ENCODE measurements around the gene CYP4A22.
"Not testable (repeated sequence)": the region's sequence is repeated elsewhere in the genome, so short reads cannot be mapped to it uniquely, and the experiment has no call there.

The CYP4A22 gene

DNA sequence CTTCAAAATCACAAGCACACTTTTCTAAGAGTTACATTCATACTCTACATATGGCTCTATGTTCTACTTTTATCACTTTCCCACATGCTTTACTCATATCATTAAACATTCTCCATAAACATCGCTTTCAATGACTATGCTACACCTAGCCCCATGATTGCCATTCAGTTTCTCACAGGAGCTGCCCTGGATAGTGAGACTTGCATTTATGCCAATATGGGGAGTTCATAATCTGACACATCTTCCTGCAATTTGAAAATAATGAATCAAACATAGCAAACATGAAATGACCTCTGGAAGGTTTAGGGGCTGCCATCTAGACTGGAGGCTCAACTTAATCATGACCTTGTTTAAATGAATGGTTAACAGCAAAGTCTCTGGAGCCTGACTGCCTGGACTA is 9.0 kb upstream of the CYP4A22 start:
- no peak for DNase-seq (ENCODE audit: low read depth)
- H3K4me3 ChIP-seq (ENCODE audit: low read depth, low read length), result no peak overlapping the region
- no peak for TF ChIP-seq CTCF (IDR thresholded peaks at IDR 0.05; ENCODE audit: low read depth, low read length, missing control alignments)

DNA sequence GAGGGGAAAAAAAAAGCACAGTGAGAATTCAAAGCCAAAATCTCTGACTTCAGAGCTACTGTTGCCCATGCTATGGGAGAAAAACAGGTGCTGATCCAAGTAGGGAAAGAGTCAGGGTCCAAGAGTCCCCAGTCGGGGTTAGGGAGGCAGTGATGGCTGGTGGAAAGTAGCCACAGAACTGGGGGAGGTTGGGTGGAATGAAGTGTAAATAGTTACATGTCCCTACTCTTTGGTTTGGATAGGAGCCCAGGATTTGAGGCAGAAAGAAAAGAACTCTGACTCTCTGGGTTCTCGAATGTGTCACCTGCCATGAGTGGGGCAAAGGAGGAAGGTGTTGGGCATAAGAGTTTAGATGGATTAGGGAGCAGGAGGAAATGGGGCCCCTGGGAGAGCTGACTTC is 8.4 kb upstream of the CYP4A22 start:
- H3K4me3 ChIP-seq (ENCODE audit: low read depth, low read length); DNase-seq (ENCODE audit: low read depth): not testable (repeated sequence)

GRCh38 chr1:47129489-47130230 is 7.6 kb upstream of the CYP4A22 start:
- not testable (repeated sequence) for DNase-seq (ENCODE audit: low read depth); H3K4me3 ChIP-seq (ENCODE audit: low read depth, low read length)

DNA sequence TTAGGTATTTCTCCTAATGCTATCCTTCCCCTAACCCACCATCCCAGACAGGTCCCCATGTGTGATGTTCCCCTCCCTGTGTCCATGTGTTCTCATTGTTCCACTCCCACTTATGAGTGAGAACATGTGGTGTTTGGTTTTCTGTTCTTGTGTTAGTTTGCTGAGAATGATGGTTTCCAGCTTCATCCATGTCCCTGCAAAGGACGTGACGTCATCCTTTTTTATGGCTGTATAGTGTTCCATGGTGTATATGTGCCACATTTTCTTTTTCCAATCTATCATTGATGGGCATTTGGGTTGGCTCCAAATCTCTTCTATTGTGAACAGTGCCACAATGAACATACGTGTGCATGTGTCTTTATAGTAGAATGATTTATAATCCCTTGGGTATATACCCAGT is 4.6 kb upstream of the CYP4A22 start:
- DNase-seq (ENCODE audit: low read depth); H3K4me3 ChIP-seq (ENCODE audit: low read depth, low read length): not testable (repeated sequence)

DNA sequence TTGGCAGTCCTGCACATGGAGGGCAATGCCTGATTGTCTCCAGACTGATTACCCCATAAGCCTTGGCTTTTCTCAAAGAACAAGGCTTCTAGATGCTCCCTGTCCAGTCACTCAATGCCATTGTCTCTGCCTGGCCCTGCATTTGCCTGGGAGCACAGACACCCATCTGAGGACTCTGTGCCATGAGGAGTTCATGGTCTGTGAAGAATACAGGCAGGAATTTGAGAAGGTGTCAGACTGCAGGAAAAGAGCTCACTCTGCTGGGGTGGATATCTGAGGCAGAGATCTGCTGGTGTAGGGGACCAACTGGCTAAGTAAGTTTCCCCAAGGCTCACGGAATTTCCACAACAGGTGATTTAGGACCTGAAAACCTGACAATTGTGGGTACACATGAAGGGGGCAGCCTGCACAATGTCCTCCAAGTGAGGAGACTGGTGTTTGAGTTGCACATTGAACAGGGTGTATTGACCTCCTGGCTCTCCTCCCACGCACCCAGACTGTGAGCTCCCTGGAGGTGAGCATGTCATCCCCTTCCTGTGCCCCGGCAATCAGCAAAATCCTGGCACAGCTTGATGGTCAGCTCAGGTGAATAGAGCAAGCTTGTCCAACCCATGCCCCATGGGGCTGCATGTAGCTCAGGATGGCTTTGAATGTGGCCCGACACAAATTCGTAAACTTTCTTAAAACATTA is 829 bp downstream of the CYP4A22 start:
- TF ChIP-seq CTCF (IDR thresholded peaks at IDR 0.05; ENCODE audit: low read depth, low read length, missing control alignments), result no peak
- H3K4me3 ChIP-seq (ENCODE audit: low read depth, low read length), result no peak overlapping the region
- DNase-seq (ENCODE audit: low read depth), result no peak

- not testable (repeated sequence) for H3K4me3 ChIP-seq (ENCODE audit: low read depth, low read length); DNase-seq (ENCODE audit: low read depth)
Observed at GRCh38 chr1:47140358-47140757, 3.1 kb downstream of the CYP4A22 start.

- TF ChIP-seq CTCF (IDR thresholded peaks at IDR 0.05; ENCODE audit: low read depth, low read length, missing control alignments), result peak; percentile 32
- not testable (repeated sequence) for DNase-seq (ENCODE audit: low read depth); H3K4me3 ChIP-seq (ENCODE audit: low read depth, low read length)
Observed at GRCh38 chr1:47143654-47144053, 6.4 kb downstream of the CYP4A22 start.

- DNase-seq (ENCODE audit: low read depth), result not testable (repeated sequence)
Observed at GRCh38 chr1:47146495-47146894, 9.3 kb downstream of the CYP4A22 start.

DNA sequence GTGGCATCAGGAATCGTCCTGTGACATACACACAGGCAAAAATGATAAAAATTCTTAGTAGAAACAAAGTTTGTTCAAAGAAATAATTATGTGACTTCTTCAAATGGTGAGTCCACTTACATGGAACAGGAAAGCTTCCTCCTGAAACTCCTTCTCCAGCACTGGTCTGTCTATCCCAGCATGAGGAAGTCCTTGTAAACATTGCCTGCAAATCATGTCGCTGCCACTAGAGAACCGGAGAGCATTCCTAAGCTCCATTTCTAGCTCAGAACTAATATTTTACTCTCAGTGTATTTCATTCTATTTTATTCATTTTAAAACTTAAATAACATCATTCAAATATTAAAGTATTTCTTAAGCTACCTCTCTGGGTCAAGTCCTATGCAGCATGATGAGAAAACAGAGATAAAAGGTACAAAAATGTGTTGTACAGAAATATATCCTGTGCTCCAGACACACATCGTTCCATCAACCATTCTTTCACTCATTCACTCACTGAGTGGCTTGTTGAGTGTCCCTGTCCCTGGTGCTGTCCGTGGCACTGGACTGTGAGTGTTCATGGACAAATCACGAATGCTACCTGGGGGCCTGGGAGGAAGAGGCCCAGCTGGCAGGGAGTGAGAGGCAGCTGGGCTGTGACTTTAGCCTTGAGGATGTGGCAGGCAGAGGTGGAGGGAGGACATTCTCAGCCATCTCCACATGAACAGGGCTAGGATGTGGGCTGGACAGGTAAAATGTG is 10.0 kb downstream of the CYP4A22 start:
- no peak for TF ChIP-seq CTCF (IDR thresholded peaks at IDR 0.05; ENCODE audit: low read depth, low read length, missing control alignments)
- no peak overlapping the region for H3K4me3 ChIP-seq (ENCODE audit: low read depth, low read length)
- DNase-seq (ENCODE audit: low read depth), result no peak

More at GRCh38 chr1:47146495-47146894, 9.3 kb downstream of the CYP4A22 start:
- H3K4me3 ChIP-seq (ENCODE audit: low read depth, low read length), result not testable (repeated sequence)

DNA sequence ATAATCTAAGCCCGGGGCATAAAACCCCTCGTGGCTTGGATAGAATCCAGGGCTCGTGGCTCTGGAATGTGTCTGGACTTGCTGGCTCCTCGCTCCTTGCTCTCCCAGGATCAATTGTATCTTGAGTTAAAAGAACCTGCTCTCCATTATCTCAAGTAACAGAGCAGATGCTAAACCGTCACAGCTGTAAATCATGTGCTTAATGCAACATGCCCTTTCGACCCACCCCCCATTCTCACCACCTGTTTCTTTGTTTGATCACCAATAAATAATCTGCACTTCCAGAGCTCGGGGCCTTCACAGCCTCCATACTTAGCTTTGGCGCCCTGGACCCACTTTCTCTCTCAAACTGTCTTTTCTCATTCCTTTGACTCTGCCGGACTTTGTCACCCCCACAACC is 11.9 kb downstream of the CYP4A22 start:
- not testable (repeated sequence) for H3K4me3 ChIP-seq (ENCODE audit: low read depth, low read length); DNase-seq (ENCODE audit: low read depth)

DNA sequence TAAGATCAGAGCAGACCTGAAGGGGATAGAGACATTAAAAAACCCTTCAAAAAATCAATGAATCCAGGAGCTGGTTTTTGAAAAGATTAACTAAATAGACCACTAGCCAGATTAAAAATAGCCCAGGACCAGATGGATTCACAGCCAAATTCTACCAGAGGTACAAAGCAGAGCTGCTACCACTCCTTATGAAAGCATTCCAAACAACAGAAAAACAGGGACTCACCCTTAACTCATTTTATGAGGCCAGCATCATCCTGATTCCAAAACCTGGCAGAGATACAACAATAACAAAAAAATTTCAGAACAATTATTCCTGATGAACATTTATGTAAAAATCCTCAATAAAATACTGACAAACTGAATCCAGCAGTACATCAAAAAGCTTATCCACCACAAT is 19.2 kb downstream of the CYP4A22 start:
- H3K4me3 ChIP-seq (ENCODE audit: low read depth, low read length); DNase-seq (ENCODE audit: low read depth): not testable (repeated sequence)

DNA sequence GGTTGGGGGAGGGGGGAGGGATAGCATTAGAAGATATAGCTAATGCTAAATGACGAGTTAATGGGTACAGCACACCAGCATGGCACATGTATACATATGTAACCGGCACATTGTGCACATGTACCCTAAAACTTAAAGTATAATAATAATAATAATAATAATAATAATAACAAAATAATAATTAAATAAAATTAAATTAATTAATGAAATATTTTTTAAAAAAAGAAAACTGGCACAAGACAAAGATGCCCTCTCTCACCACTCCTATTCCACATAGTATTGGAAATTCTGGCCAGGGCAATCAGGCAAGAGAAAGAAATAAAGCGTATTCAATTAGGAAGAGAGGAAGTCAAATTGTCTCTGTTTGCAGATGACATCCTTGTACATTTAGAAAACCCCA is 20.7 kb downstream of the CYP4A22 start:
- not testable (repeated sequence) for H3K4me3 ChIP-seq (ENCODE audit: low read depth, low read length); DNase-seq (ENCODE audit: low read depth)

All from GM12864 (cell line).